HCT116 (cell line): ENCODE data around the gene KAZN. TPM values are rescaled to one million over a fixed set of nuclear protein-coding genes. Genes with fewer than 3 reads are reported as not detected.

Experiments used
- ATAC-seq: fragments of 200-7000 bp; cut with Tn5 transposase; 2 replicates; pipeline ENCODE4 v1.9.1; 2020; ENCODE audit warnings: mild to moderate bottlenecking, moderate library complexity
- BruUV-seq: library from RNA; stranded (reverse); fragments of 400-500 nt; replicated peaks from 2 replicates; lab custom pipeline; 2021; lab: Mats Ljungman, UMichigan
- CTCF ChIA-PET: fragments of 300-600 bp; sonication (Branson Sonifier 250); formaldehyde crosslinking; loops from one replicate; lab custom pipeline; 2021; ENCODE audit warnings: antibody characterized with exemption; lab: Charles Lee
- POLR2A ChIA-PET: fragments of 300-600, 350-600 bp; sonication (Branson Sonifier 250); formaldehyde crosslinking; loops from one replicate; lab custom pipeline; 2021; ENCODE audit warnings: antibody characterized with exemption; lab: Charles Lee
- RAD21 ChIA-PET, 2 experiments: fragments of 300-600 bp; sonication (Branson Sonifier 250); formaldehyde crosslinking; loops; one replicate each; lab custom pipeline; 2023; ENCODE audit warnings: low total read pairs in 2 of 2; ENCODE audit not compliant: uncharacterized antibody in 2 of 2, unreplicated experiment in 2 of 2, low non-redundant PET in 1 of 2; lab: Charles Lee
- DNase-seq: peaks from one replicate; pipeline ENCODE4 v3.0.0-alpha.2; 2010; ENCODE audit warnings: low read depth, low spot score
- H2AFZ ChIP-seq: fragments of 200-600 bp; shearing (Covaris generic), sonication (generic); 2 replicates; pipeline ENCODE4 v1.6.1; 2017; ENCODE audit warnings: low read depth, mixed run types, mixed read lengths, antibody characterized with exemption, low read length; ENCODE audit not compliant: poor library complexity, severe bottlenecking
- H3K27ac ChIP-seq: 2 replicates; pipeline ENCODE4 v1.5.1; 2012; ENCODE audit warnings: low read depth, low read length
- H3K27me3 ChIP-seq: fragments of 200-600 bp; sonication (generic); 2 replicates; pipeline ENCODE4 v1.6.1; 2016; ENCODE audit warnings: mixed run types, low read length, mixed read lengths; ENCODE audit not compliant: insufficient read depth
- H3K36me3 ChIP-seq, 2 experiments: fragments of 200-500 bp in 1 of 2; fragments of 200-600 bp in 1 of 2; sonication (Bioruptor generic) in 1 of 2; sonication (generic) in 1 of 2; 2 replicates each; pipeline versions ENCODE4 v1.5.1 to v1.6.1; 2014 to 2016; ENCODE audit warnings: low read length in 2 of 2, inconsistent platforms in 1 of 2, mixed read lengths in 1 of 2, mixed run types in 1 of 2; ENCODE audit not compliant: insufficient read depth in 2 of 2, control insufficient read depth in 1 of 2
- H3K4me1 ChIP-seq, 2 experiments: fragments of 200-600 bp in 1 of 2; sonication (generic) in 1 of 2; 2 replicates each; pipeline versions ENCODE4 v1.5.1 to v1.6.1; 2012 to 2017; ENCODE audit warnings: low read length in 2 of 2, inconsistent platforms in 1 of 2, mild to moderate bottlenecking in 1 of 2, mixed read lengths in 1 of 2, mixed run types in 1 of 2, moderate library complexity in 1 of 2; ENCODE audit not compliant: insufficient read depth in 2 of 2, control insufficient read depth in 1 of 2
- H3K4me2 ChIP-seq: fragments of 200-600 bp; sonication (generic); 2 replicates; pipeline ENCODE4 v1.6.1; 2017; ENCODE audit warnings: mixed run types, low read length, mixed read lengths
- H3K4me3 ChIP-seq, 2 experiments: fragments of 200-600 bp in 1 of 2; sonication (generic) in 1 of 2; replicated peaks in 1 of 2; 2 replicates each; pipeline ENCODE4 v1.5.1; 2011 to 2016; ENCODE audit warnings: low read length in 2 of 2, control low read depth in 1 of 2, low read depth in 1 of 2, mild to moderate bottlenecking in 1 of 2, mixed read lengths in 1 of 2, mixed run types in 1 of 2
- H3K79me2 ChIP-seq: fragments of 200-600 bp; sonication (generic); 2 replicates; pipeline ENCODE4 v1.6.1; 2017; ENCODE audit warnings: mild to moderate bottlenecking, mixed run types, low read length, moderate library complexity, mixed read lengths; ENCODE audit not compliant: insufficient read depth
- H3K9ac ChIP-seq: fragments of 200-600 bp; sonication (generic); 2 replicates; pipeline ENCODE4 v1.6.1; 2016; ENCODE audit warnings: low read length, mixed read lengths
- H3K9me2 ChIP-seq: fragments of 200-600 bp; sonication (generic), shearing (Covaris generic); 2 replicates; pipeline ENCODE4 v1.6.1; 2017; ENCODE audit warnings: mixed run types, mild to moderate bottlenecking, moderate library complexity; ENCODE audit not compliant: insufficient read depth
- H3K9me3 ChIP-seq, 2 experiments: fragments of 200-500 bp in 1 of 2; fragments of 200-600 bp in 1 of 2; sonication (Bioruptor generic) in 1 of 2; sonication (generic) in 1 of 2; 2 replicates each; pipeline ENCODE4 v1.6.1; 2014 to 2017; ENCODE audit warnings: low read length in 2 of 2, mixed read lengths in 2 of 2, inconsistent platforms in 1 of 2, low read depth in 1 of 2, mild to moderate bottlenecking in 1 of 2, mixed run types in 1 of 2, moderate library complexity in 1 of 2; ENCODE audit not compliant: control insufficient read depth in 1 of 2, insufficient read depth in 1 of 2
- H4K20me1 ChIP-seq: fragments of 200-600 bp; sonication (generic), shearing (Covaris generic); 2 replicates; pipeline ENCODE4 v1.6.1; 2017; ENCODE audit warnings: mixed run types, mild to moderate bottlenecking, moderate library complexity; ENCODE audit not compliant: insufficient read depth
- CBX3 ChIP-seq: IDR thresholded peaks from 2 replicates; pipeline ENCODE4 v1.6.1; 2012; ENCODE audit warnings: low read depth
- EGR1 ChIP-seq: IDR thresholded peaks from 2 replicates; pipeline ENCODE4 v1.6.1; 2012; ENCODE audit warnings: low read depth
- ELF1 ChIP-seq: IDR thresholded peaks from 2 replicates; pipeline ENCODE4 v1.6.1; 2012; ENCODE audit warnings: low read depth, borderline replicate concordance
- EZH2 ChIP-seq: fragments of 200-600 bp; sonication (generic); IDR thresholded peaks from 2 replicates; pipeline ENCODE4 v1.6.1; 2017; ENCODE audit warnings: antibody characterized with exemption, mixed run types
- JUND ChIP-seq: IDR thresholded peaks from 2 replicates; pipeline ENCODE4 v1.6.1; 2012
- POLR2A ChIP-seq: IDR thresholded peaks from 2 replicates; pipeline ENCODE4 v1.7.0; 2011; ENCODE audit warnings: borderline replicate concordance; ENCODE audit not compliant: insufficient read depth, insufficient read length; ENCODE audit errors: extremely low read depth
- POLR2AphosphoS5 ChIP-seq: IDR thresholded peaks from 2 replicates; pipeline ENCODE4 v1.6.1; 2011; ENCODE audit warnings: mild to moderate bottlenecking, low read depth, low read length, moderate library complexity
- SIN3A ChIP-seq: IDR thresholded peaks from 2 replicates; pipeline ENCODE4 v1.6.1; 2012; ENCODE audit warnings: low read depth
- SP1 ChIP-seq: IDR thresholded peaks from 2 replicates; pipeline ENCODE4 v1.6.1; 2012; ENCODE audit warnings: low read depth
- YY1 ChIP-seq: IDR thresholded peaks from 2 replicates; pipeline ENCODE4 v1.6.1; 2011; ENCODE audit warnings: low read length, low read depth, moderate library complexity, mild to moderate bottlenecking; ENCODE audit not compliant: insufficient replicate concordance; ENCODE audit errors: extremely low read depth
- intact Hi-C: fragments of 100-400 bp; cut with micrococcal nuclease; formaldehyde crosslinking; loops from 2 replicates; pipeline ENCODE4 v1.10.0; 2022
- total RNA-seq: library from RNA; stranded (reverse); gene quantifications from one replicate; pipeline ENCODE4 v1.2.1, GENCODE V29; 2021; ENCODE audit not compliant: unreplicated experiment
- TF ChIP-seq, protein P1 (sequence below), 3 experiments: fragments of 200-600 bp in 1 of 3; sonication (generic) in 1 of 3; IDR thresholded peaks in 2 of 3; conservative IDR thresholded peaks in 1 of 3; 2 replicates each; pipeline ENCODE4 v1.5.1; 2012 to 2017; ENCODE audit warnings: low read depth in 2 of 3, low read length in 2 of 3, antibody characterized with exemption in 1 of 3, borderline replicate concordance in 1 of 3, control low read depth in 1 of 3, mild to moderate bottlenecking in 1 of 3, mixed read lengths in 1 of 3, mixed run types in 1 of 3, moderate library complexity in 1 of 3; ENCODE audit not compliant: insufficient read depth in 1 of 3
- TF ChIP-seq, protein P2 (sequence below): IDR thresholded peaks from 2 replicates; pipeline ENCODE4 v1.6.1; 2012
- TF ChIP-seq, protein P3 (sequence below): IDR thresholded peaks from 2 replicates; pipeline ENCODE4 v1.6.1; 2012; ENCODE audit warnings: low read depth

The KAZN gene
- total RNA-seq, 1 experiment from 2014 or later, result 13.4 TPM

DNA sequence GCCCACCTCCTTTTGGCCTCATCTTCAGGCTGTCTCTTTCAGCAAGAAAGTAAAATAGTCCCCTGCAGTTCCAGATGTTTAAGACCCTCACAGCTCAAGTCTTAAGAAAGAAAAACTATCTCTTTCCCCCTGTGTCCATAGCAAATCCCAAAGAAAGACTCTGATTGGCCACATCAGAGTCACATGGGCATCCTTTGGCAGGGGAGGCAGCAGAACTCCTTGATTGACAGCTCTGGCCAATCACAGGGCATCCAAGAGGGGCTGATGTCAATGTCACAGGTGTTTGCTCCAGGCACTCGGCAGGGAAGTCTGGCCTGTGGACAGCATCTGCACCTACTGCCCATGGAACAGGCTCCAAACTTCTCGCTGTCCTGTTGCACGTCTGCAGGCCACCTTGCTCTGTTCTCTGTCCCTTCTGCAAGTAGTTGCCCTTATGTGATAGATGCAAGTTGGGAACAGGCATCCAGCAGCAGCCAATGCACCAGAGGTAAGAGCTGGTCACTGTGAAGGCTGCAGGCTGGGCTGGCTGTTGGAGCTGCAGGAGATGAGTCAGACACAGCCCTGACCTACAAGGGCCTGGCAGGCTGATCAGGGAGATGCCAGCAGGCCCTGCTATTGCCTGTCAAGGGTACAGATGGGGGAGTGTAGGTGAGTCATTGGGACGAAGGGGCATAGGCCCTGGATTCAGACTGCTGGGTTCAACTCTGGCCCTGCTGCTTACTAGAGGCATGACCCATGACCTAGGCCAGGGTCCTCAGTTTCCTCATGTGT, 458.2 kb downstream of the KAZN start:
- Histone ChIP-seq H4K20me1 (no peaks in the 10 kb centered on the region), H3K9me2 (no peaks in the 10 kb centered on the region), H3K4me1 (no peaks in the 10 kb centered on the region), H3K27ac (no peak overlapping the region), H2AFZ (no peak overlapping the region), H3K9me3 (no peaks in the 10 kb centered on the region), H3K36me3 (0 out of 4 replicates have a peak, but pooled peaks cover 0 to under 1% of the 10 kb centered on the region in 2 experiments), H3K9ac (no peak overlapping the region), H3K27me3 (no peaks in the 10 kb centered on the region), H3K4me3 (no peak overlapping the region), H3K79me2 (no peaks in the 10 kb centered on the region), H3K4me2 (no peak overlapping the region)
- intact Hi-C loops, result no loop called here
- ChIA-PET POLR2A (no interaction called here), RAD21 (interaction anchor here in 1 of 2 experiments (0.5 kb wide), 1 partner anchor 134 kb away, joined by 3 read pairs; no protein-coding TSS in a partner anchor)
- BruUV-seq, result no TSS peak
- ATAC-seq, result no peak
- DNase-seq, result no peak
- TF ChIP-seq, protein P1, sequence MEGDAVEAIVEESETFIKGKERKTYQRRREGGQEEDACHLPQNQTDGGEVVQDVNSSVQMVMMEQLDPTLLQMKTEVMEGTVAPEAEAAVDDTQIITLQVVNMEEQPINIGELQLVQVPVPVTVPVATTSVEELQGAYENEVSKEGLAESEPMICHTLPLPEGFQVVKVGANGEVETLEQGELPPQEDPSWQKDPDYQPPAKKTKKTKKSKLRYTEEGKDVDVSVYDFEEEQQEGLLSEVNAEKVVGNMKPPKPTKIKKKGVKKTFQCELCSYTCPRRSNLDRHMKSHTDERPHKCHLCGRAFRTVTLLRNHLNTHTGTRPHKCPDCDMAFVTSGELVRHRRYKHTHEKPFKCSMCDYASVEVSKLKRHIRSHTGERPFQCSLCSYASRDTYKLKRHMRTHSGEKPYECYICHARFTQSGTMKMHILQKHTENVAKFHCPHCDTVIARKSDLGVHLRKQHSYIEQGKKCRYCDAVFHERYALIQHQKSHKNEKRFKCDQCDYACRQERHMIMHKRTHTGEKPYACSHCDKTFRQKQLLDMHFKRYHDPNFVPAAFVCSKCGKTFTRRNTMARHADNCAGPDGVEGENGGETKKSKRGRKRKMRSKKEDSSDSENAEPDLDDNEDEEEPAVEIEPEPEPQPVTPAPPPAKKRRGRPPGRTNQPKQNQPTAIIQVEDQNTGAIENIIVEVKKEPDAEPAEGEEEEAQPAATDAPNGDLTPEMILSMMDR (IDR thresholded peaks at IDR 0.05 in 2 of 3, conservative IDR thresholded peaks at IDR 0.05 in 1 of 3; ENCODE audit: borderline replicate concordance in 1 of 3, insufficient read depth in 1 of 3, low read depth in 2 of 3, low read length in 2 of 3), result no peak
- no peak for TF ChIP-seq EGR1
- TF ChIP-seq POLR2AphosphoS5, result no peak
- TF ChIP-seq YY1, result no peak
- no peak for TF ChIP-seq SIN3A
- TF ChIP-seq, protein P2, sequence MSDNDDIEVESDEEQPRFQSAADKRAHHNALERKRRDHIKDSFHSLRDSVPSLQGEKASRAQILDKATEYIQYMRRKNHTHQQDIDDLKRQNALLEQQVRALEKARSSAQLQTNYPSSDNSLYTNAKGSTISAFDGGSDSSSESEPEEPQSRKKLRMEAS, result no peak
- no peak for TF ChIP-seq SP1
- TF ChIP-seq EZH2, result no peak
- no peak for TF ChIP-seq POLR2A
- TF ChIP-seq, protein P3, sequence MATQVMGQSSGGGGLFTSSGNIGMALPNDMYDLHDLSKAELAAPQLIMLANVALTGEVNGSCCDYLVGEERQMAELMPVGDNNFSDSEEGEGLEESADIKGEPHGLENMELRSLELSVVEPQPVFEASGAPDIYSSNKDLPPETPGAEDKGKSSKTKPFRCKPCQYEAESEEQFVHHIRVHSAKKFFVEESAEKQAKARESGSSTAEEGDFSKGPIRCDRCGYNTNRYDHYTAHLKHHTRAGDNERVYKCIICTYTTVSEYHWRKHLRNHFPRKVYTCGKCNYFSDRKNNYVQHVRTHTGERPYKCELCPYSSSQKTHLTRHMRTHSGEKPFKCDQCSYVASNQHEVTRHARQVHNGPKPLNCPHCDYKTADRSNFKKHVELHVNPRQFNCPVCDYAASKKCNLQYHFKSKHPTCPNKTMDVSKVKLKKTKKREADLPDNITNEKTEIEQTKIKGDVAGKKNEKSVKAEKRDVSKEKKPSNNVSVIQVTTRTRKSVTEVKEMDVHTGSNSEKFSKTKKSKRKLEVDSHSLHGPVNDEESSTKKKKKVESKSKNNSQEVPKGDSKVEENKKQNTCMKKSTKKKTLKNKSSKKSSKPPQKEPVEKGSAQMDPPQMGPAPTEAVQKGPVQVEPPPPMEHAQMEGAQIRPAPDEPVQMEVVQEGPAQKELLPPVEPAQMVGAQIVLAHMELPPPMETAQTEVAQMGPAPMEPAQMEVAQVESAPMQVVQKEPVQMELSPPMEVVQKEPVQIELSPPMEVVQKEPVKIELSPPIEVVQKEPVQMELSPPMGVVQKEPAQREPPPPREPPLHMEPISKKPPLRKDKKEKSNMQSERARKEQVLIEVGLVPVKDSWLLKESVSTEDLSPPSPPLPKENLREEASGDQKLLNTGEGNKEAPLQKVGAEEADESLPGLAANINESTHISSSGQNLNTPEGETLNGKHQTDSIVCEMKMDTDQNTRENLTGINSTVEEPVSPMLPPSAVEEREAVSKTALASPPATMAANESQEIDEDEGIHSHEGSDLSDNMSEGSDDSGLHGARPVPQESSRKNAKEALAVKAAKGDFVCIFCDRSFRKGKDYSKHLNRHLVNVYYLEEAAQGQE, result no peak
- no peak for TF ChIP-seq ELF1
- TF ChIP-seq CBX3, result no peak
- TF ChIP-seq JUND, result no peak
- TF ChIP-seq, all 23 proteins: peak for 0
- CTCF ChIA-PET, result no interaction called here
